HUES48 (cell line): ENCODE measurements around the gene MYZAP.

ENCODE experiments used
- H3K27ac ChIP-seq: one replicate; pipeline ENCODE4 v1.7.0; 2013; ENCODE audit warnings: low read depth, low read length, inconsistent platforms
- H3K27me3 ChIP-seq: 2 replicates; pipeline ENCODE4 v1.6.1; 2013; ENCODE audit warnings: mild to moderate bottlenecking, low read length; ENCODE audit not compliant: control insufficient read depth, insufficient read depth
- H3K36me3 ChIP-seq: 2 replicates; pipeline ENCODE4 v1.6.1; 2013; ENCODE audit warnings: low read length; ENCODE audit not compliant: control insufficient read depth, insufficient read depth
- H3K4me1 ChIP-seq: 2 replicates; pipeline ENCODE4 v1.6.1; 2013; ENCODE audit warnings: mild to moderate bottlenecking, low read length; ENCODE audit not compliant: control insufficient read depth, insufficient read depth
- H3K4me3 ChIP-seq: 2 replicates; pipeline ENCODE4 v1.5.1; 2013; ENCODE audit warnings: mild to moderate bottlenecking, low read depth, low read length
- H3K9ac ChIP-seq: 2 replicates; pipeline ENCODE4 v1.6.1; 2013; ENCODE audit warnings: mild to moderate bottlenecking, low read depth, low read length, moderate library complexity
- H3K9me3 ChIP-seq: 2 replicates; pipeline ENCODE4 v1.6.1; 2013; ENCODE audit warnings: low read length; ENCODE audit not compliant: control insufficient read depth, insufficient read depth

Gene MYZAP

DNA sequence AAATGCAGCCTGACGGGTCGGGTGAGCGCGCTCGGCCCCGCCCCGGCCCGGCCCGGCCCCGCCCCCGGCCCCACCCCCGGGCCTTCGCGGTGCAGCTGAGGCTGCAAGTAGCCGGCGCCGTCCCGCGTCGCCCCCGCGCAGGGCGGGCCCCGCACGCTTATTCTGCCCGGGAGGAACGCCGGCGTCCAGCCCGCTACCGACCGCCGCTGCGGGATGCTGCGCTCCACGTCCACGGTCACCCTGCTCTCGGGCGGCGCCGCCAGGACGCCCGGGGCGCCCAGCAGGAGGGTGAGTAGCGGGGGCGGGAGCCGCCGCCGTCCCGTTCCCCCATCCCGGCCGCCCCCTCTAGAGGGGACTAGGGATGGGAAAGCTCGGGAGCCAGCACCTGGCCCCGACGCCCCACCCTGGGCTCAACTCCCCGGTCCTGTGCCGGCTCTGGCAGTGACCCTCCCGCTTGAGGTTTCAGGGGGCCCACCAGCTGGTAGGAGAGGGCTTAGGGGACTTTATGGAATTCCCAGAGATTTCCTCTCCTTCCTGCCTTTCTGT lies at the start of gene MYZAP:
Gene MYZAP (plus strand): TSS at position 83 of the 546 bp plus-strand sequence. CDS start 131 bp downstream, at position 214.
- Histone ChIP-seq H3K4me1 (0 out of 2 replicates have a peak, but pooled peaks cover 3% of the 10 kb centered on the region), H3K9me3 (no peaks in the 10 kb centered on the region), H3K4me3 (peak within 1 kb of the TSS; percentile 69), H3K36me3 (no peaks in the 10 kb centered on the region), H3K27ac (no peak within 1 kb of the TSS), H3K9ac (no peak within 1 kb of the TSS), H3K27me3 (peaks cover 31% of the 10 kb centered on the region)

DNA sequence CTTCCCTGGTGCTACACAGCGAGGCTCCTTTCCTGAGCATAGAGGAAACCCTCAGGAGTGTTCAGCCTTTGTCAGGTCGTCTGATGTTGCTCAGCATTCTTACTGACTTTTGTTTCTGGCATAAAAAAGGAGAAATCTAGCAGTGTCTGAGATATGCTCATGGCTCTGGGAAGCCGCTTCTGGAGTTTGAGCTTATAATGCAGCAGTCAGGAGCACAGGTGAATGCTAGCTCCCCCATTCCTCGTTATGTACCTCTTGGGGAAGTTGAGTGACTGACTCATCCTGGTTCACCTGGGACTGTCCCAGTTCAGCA lies 49.2 kb upstream of the MYZAP start:
- Histone ChIP-seq H3K27me3 (no peaks in the 10 kb centered on the region), H3K9me3 (no peaks in the 10 kb centered on the region), H3K9ac (no peak overlapping the region), H3K27ac (no peak overlapping the region), H3K4me1 (no peaks in the 10 kb centered on the region), H3K4me3 (no peak overlapping the region), H3K36me3 (peaks cover 73% of the 10 kb centered on the region)

GRCh38 chr15:57544848-57545480 lies 46.7 kb upstream of the MYZAP start:
- Histone ChIP-seq H3K36me3 (peaks cover 75% of the 10 kb centered on the region), H3K4me3 (no peak overlapping the region), H3K27me3 (no peaks in the 10 kb centered on the region), H3K9me3 (no peaks in the 10 kb centered on the region), H3K27ac (no peak overlapping the region), H3K4me1 (no peaks in the 10 kb centered on the region), H3K9ac (no peak overlapping the region)

DNA sequence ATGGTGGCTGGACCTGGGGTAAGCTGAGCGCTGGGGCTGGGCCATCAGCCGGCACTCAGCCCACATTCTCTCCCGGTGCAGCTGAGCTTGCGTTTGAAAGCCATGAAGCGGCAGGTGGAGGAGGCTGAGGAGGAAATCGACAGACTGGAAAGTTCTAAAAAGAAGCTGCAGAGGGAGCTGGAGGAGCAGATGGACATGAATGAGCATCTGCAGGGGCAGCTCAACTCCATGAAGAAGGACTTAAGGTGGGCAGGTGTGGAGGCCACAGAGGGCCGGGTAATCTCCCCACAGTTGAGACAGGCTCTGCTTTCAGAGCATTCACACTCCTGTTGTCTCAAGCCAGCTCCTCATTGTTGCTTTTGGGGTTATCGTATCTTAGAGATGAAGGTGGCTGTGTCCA lies 45.7 kb upstream of the MYZAP start:
- Histone ChIP-seq H3K27me3 (no peaks in the 10 kb centered on the region), H3K9ac (no peak overlapping the region), H3K4me1 (peaks cover under 1% of the 10 kb centered on the region; the same call in 1 of the 2 replicates), H3K9me3 (no peaks in the 10 kb centered on the region), H3K4me3 (no peak overlapping the region), H3K27ac (no peak overlapping the region), H3K36me3 (peaks cover 76% of the 10 kb centered on the region)

DNA sequence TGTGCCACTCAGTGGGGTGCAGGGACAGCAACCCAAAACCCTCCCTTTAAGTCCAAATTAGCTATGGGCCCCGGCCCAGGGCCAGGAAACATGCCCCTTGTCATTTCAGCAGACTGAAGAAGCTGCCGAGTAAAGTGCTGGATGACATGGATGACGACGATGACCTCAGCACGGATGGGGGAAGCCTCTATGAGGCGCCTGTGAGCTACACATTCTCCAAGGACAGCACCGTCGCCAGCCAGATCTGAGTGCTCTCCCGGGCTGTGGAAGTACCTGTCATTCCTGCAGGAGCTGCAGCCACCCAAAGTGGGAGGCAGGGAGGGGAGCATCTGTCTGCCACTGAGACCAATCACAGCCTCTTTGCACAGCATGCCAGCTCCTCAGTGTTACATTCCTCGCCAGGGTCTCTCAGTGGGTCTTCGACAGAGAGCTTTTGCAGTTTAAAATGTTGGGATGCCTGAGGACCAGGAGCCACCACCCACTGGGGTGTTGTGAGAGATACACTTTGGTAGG lies 44.4 kb upstream of the MYZAP start:
- peaks cover 84% of the 10 kb centered on the region for H3K36me3 ChIP-seq
- no peak overlapping the region for H3K4me3 ChIP-seq
- no peaks in the 10 kb centered on the region for H3K27me3 ChIP-seq
- H3K27ac ChIP-seq = no peak overlapping the region
- peaks cover 13% of the 10 kb centered on the region for H3K4me1 ChIP-seq
- H3K9ac ChIP-seq = no peak overlapping the region
- no peaks in the 10 kb centered on the region for H3K9me3 ChIP-seq

DNA sequence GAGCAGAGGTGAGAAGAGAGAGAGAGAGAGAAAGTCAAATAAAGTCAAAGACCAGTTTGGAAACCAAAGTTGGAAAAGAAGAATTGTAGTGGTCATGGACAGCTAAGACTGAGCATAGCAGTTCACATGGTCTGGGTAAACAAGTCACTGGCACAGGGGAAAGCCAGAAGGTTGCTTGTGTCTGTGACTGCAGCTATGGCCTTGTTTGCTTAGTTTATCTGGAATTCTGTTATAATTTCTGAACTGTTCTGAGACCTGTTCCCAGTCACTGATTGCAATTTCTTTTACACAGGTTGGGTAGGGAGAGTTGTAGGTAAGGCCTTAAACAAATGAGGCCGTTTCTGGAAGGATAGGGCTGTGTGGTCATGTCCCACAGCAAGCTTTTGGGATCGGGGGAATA lies 43.4 kb upstream of the MYZAP start:
- no peaks in the 10 kb centered on the region for H3K9me3 ChIP-seq
- peaks cover 15% of the 10 kb centered on the region for H3K4me1 ChIP-seq
- no peak overlapping the region for H3K4me3 ChIP-seq
- H3K27ac ChIP-seq = no peak overlapping the region
- peaks cover 81% of the 10 kb centered on the region for H3K36me3 ChIP-seq
- no peak overlapping the region for H3K9ac ChIP-seq
- no peaks in the 10 kb centered on the region for H3K27me3 ChIP-seq

DNA sequence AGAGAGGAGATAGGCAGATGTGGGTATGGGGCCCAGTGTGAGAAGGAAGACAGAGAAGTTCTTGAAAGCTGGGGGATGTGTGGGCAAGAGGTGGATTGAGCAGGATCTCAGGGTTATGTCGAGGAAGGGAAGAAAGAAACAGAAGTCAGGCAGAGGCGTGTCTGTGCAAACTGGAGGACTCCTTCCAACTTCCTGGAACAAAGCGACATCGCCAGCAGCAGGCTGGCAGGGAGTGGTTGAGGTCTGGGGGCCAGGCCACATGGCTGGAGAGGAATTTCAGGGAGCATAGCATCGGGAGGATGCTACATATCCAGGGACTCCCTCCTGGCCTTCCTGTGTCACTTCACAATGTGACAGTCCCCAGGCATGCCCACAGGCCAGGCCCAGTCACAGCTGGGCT lies 42.9 kb upstream of the MYZAP start:
- no peaks in the 10 kb centered on the region for H3K27me3 ChIP-seq
- H3K4me3 ChIP-seq = no peak overlapping the region
- peaks cover 15% of the 10 kb centered on the region for H3K4me1 ChIP-seq
- no peaks in the 10 kb centered on the region for H3K9me3 ChIP-seq
- H3K36me3 ChIP-seq = peaks cover 76% of the 10 kb centered on the region
- H3K27ac ChIP-seq = no peak overlapping the region
- no peak overlapping the region for H3K9ac ChIP-seq

GRCh38 chr15:57549935-57550334 lies 41.8 kb upstream of the MYZAP start:
- Histone ChIP-seq H3K27ac (no peak overlapping the region), H3K9ac (no peak overlapping the region), H3K27me3 (no peaks in the 10 kb centered on the region), H3K4me1 (peaks cover 23% of the 10 kb centered on the region), H3K4me3 (no peak overlapping the region), H3K9me3 (no peaks in the 10 kb centered on the region), H3K36me3 (peaks cover 65% of the 10 kb centered on the region)

- Histone ChIP-seq H3K9me3 (no peaks in the 10 kb centered on the region), H3K36me3 (peaks cover 58% of the 10 kb centered on the region), H3K27me3 (no peaks in the 10 kb centered on the region), H3K27ac (no peak overlapping the region), H3K4me3 (no peak overlapping the region), H3K4me1 (peaks cover 23% of the 10 kb centered on the region), H3K9ac (no peak overlapping the region)
Observed at GRCh38 chr15:57550640-57551039, 41.1 kb upstream of the MYZAP start.

- Histone ChIP-seq H3K27ac (peak overlapping the region; percentile 85), H3K9ac (0 out of 2 replicates have a peak overlapping the region, but pooled peaks have one; percentile 23), H3K36me3 (peaks cover 45% of the 10 kb centered on the region), H3K27me3 (no peaks in the 10 kb centered on the region), H3K4me1 (peaks cover 23% of the 10 kb centered on the region), H3K4me3 (no peak overlapping the region), H3K9me3 (no peaks in the 10 kb centered on the region)
Observed at GRCh38 chr15:57551715-57552677, 39.7 kb upstream of the MYZAP start.
